Spinal cord (tissue), 10 donors: Measurements from ENCODE around the gene COL20A1. TPM values are rescaled to one million over a fixed set of nuclear protein-coding genes. Genes with fewer than 3 reads are reported as not detected.

ENCODE experiments used
- DNase-seq, 6 donors: peaks; one replicate each; pipeline versions ENCODE4 v3.0.0 to v3.0.0-alpha.2; 2013 to 2015; ENCODE audit warnings: low spot score in 6 of 6, low read depth in 4 of 6
- H3K27ac ChIP-seq: one replicate; pipeline ENCODE4 v1.5.1; 2013; ENCODE audit warnings: low read depth, low read length, control low read depth
- H3K27me3 ChIP-seq: one replicate; pipeline ENCODE4 v1.6.1; 2013; ENCODE audit warnings: low read length; ENCODE audit not compliant: control insufficient read depth, insufficient read depth
- H3K36me3 ChIP-seq: one replicate; pipeline ENCODE4 v1.6.1; 2013; ENCODE audit warnings: low read length; ENCODE audit not compliant: control insufficient read depth, insufficient read depth
- H3K4me1 ChIP-seq: one replicate; pipeline ENCODE4 v1.6.1; 2013; ENCODE audit warnings: low read length; ENCODE audit not compliant: control insufficient read depth, insufficient read depth
- H3K4me3 ChIP-seq: one replicate; pipeline ENCODE4 v1.5.1; 2013; ENCODE audit warnings: low read depth, low read length, control low read depth
- H3K9me3 ChIP-seq: one replicate; pipeline ENCODE4 v1.6.1; 2013; ENCODE audit warnings: low read length; ENCODE audit not compliant: control insufficient read depth, insufficient read depth
- WGBS: methylation state at CpG from one replicate; pipeline ENCODE4 v1.1.5; 2013; ENCODE audit warnings: missing lambda C conversion rate; ENCODE audit not compliant: insufficient coverage; 5-methylcytosine and 5-hydroxymethylcytosine counted together
- polyA plus RNA-seq, 2 donors: library from polyadenylated mRNA; unstranded; fragments of 120-200 nt; gene quantifications; one replicate each; pipeline ENCODE4 v1.2.1, GENCODE V29; 2013; ENCODE audit not compliant: insufficient read length in 2 of 2
- total RNA-seq, 2 donors: library from RNA; depleted of rRNA in 1 of 2; stranded (reverse); fragments of 120-200 nt in 1 of 2; fragments of >200 nt in 1 of 2; gene quantifications; one replicate each; pipeline versions ENCODE4 v1.2.3 to v1.2.4, GENCODE V29; 2013 to 2014
- donor health status: healthy.

Gene COL20A1
- total and polyA plus RNA-seq, 4 donors = 10.3 to 50.9 (median 32.2) TPM

DNA sequence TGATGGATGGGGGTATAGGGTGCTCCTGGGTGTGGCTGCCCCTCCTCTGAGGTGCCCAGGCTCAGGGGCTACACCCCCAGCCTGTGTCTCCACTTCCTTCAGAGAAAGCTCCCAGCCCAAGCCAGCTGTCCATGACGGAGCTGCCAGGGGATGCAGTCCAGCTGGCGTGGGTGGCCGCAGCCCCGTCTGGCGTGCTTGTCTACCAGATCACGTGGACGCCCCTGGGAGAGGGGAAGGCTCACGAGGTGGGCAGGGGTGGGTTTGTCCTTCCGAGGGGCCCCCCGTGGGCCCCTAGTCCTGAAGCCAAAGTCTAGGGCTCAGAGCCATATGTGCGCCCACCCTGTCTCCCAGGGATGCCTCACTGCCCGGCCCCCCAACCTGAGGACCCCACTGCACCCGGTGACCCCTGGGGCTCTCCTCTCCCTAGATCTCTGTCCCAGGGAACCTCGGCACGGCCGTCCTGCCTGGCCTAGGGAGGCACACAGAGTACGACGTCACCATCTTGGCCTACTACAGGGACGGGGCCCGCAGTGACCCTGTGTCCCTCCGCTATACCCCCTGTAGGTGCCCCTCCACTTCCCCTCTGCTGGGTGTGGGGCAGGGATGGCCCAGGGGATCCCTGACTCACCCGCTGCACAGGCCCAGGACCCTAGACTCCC, 19.8 kb downstream of the COL20A1 start:
- WGBS = 76% methylated on average over 19 of the region's 22 CpGs
- H3K36me3 ChIP-seq = peaks cover 67% of the 10 kb centered on the region
- H3K27ac ChIP-seq = no peak overlapping the region
- no peaks in the 10 kb centered on the region for H3K27me3 ChIP-seq
- H3K4me3 ChIP-seq = no peak overlapping the region
- H3K4me1 ChIP-seq = peaks cover 33% of the 10 kb centered on the region
- no peaks in the 10 kb centered on the region for H3K9me3 ChIP-seq
- peak in 1 of 6 donors; percentile 63 for DNase-seq

DNA sequence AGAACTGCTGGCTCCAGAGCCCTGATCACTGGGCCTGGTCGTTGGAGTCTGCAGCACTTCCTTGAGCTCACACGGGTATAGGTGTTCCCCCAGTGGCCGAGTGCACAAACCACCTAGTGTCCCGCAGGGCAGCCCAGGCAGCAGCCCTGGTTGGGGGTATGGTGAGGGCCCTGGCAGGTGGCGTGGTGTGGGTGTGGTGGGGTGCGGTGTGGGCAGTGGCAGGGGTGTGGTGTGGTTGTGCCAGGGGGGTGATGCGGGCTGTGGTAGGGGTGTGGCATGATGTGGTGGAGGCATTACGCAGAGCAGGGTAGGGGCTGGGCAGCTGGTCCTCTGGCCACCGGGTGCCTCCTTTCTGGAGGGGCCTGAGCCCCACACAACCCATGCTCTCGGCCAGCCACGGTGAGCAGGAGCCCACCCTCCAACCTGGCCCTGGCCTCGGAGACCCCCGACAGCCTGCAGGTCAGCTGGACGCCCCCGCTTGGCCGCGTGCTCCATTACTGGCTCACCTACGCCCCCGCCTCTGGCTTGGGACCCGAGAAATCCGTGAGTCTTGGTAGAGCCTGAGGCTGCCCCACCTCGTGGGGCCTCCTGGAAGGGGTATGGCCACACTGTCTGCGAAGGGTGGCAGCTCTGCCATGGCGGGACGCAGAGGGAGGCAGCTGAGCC, 20.5 kb downstream of the COL20A1 start:
- DNase-seq = no peak
- Histone ChIP-seq H3K9me3 (no peaks in the 10 kb centered on the region), H3K4me1 (peaks cover 26% of the 10 kb centered on the region), H3K27me3 (no peaks in the 10 kb centered on the region), H3K27ac (no peak overlapping the region), H3K36me3 (peaks cover 68% of the 10 kb centered on the region), H3K4me3 (no peak overlapping the region)
- 84% methylated on average over 24 of the region's 25 CpGs for WGBS

- Histone ChIP-seq H3K4me1 (peaks cover 21% of the 10 kb centered on the region), H3K27ac (no peak overlapping the region), H3K27me3 (no peaks in the 10 kb centered on the region), H3K4me3 (no peak overlapping the region), H3K9me3 (no peaks in the 10 kb centered on the region), H3K36me3 (peaks cover 73% of the 10 kb centered on the region)
- 76% methylated on average over 9 of the region's 9 CpGs for WGBS
- no peak for DNase-seq
Measured at GRCh38 chr20:63314015-63314471, 21.1 kb downstream of the COL20A1 start.

DNA sequence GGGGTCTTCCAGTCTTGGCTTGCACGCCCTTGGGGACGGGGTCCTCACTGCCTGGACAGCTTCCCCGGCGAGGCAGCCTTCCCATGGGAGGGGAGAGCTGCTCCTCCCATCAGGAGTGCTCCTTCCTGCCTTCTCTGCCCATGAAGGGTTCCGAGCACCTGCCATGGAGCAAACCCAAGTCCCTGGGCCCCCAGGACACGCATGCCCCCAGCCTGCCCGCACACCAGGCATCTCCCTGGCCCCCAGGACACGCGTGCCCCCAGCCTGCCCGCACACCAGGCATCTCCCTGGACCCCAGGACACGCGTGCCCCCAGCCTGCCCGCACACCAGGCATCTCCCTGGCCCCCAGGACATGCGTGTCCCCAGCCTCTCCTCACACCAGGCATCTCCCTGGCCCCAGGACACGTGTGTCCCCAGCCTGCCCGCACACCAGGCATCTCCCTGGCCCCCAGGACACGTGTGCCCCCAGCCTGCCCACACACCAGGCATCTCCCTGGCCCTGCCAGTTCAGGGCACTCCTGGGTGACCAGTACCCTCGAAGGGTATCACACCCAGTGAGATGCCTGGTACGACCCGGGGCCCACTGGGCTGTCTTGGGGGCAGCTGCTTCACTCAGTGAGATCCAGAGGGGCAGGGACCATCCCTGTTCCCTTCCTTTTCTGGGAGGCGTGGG, 21.7 kb downstream of the COL20A1 start:
- Histone ChIP-seq H3K36me3 (peaks cover 80% of the 10 kb centered on the region), H3K4me3 (no peak overlapping the region), H3K27me3 (no peaks in the 10 kb centered on the region), H3K4me1 (peaks cover 14% of the 10 kb centered on the region), H3K27ac (no peak overlapping the region), H3K9me3 (no peaks in the 10 kb centered on the region)
- DNase-seq = no peak
- WGBS = 88% methylated on average over 21 of the region's 21 CpGs

- 64% methylated on average over 12 of the region's 15 CpGs for WGBS
- Histone ChIP-seq H3K27ac (no peak overlapping the region), H3K27me3 (no peaks in the 10 kb centered on the region), H3K9me3 (no peaks in the 10 kb centered on the region), H3K4me1 (peaks cover 12% of the 10 kb centered on the region), H3K36me3 (peaks cover 81% of the 10 kb centered on the region), H3K4me3 (no peak overlapping the region)
- DNase-seq = no peak
Measured at GRCh38 chr20:63315240-63315689, 22.3 kb downstream of the COL20A1 start.

DNA sequence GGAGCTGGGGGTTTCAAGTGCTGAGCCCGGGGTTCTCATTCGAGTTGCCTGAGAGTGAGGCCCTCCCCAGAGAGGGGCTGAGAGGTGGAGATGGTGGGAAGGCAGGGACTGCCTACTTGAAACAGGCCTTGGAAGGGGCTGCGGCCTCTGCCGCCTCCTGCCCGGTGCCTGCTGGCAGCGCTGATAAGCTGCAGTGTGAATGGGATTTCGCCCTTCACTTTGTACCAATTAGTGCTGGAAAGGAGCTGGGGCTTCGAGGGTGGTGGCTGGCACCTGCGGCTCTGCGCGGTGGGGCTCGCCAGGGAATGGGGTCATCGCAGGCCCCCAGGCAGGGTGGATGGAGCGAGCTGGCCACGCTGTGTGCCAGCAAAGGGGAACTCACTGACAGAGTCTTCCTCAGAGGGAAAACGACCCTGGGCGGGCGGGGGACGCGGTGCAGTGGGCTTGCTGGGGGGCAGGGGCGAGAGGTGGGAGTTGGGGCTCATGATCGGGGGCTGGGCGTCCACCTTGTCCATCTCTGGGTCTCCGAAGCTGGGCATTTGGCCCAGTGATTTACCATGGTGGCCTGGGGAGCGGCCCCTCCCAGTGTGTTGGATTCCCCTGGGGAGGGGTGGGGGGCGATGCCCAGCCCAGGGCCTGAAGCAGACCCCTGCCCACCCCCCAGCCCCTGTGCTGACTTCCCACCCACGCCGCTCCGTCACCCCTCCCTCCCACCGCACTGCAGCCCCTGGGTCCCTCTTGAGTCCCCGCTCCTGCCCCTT, 22.9 kb downstream of the COL20A1 start:
- H3K4me3 ChIP-seq = no peak overlapping the region

GRCh38 chr20:63316502-63316921, 23.5 kb downstream of the COL20A1 start:
- no peaks in the 10 kb centered on the region for H3K27me3 ChIP-seq
- no peak overlapping the region for H3K27ac ChIP-seq
- no peak overlapping the region for H3K4me3 ChIP-seq
- WGBS = 87% methylated on average over 14 of the region's 14 CpGs
- DNase-seq = no peak
- H3K9me3 ChIP-seq = no peaks in the 10 kb centered on the region
- peaks cover 82% of the 10 kb centered on the region for H3K36me3 ChIP-seq
- peaks cover 12% of the 10 kb centered on the region for H3K4me1 ChIP-seq

More for the DNA sequence above, 22.9 kb downstream of the COL20A1 start:
- no peaks in the 10 kb centered on the region for H3K27me3 ChIP-seq
- WGBS = 73% methylated on average over 21 of the region's 31 CpGs
- peaks cover 12% of the 10 kb centered on the region for H3K4me1 ChIP-seq
- peaks cover 82% of the 10 kb centered on the region for H3K36me3 ChIP-seq
- no peaks in the 10 kb centered on the region for H3K9me3 ChIP-seq
- no peak overlapping the region for H3K27ac ChIP-seq
- DNase-seq = no peak

- H3K27ac ChIP-seq = no peak overlapping the region
- H3K27me3 ChIP-seq = no peaks in the 10 kb centered on the region
- peaks cover 14% of the 10 kb centered on the region for H3K4me1 ChIP-seq
- WGBS = 96% methylated on average over 3 of the region's 6 CpGs
- no peak for DNase-seq
- H3K36me3 ChIP-seq = peaks cover 82% of the 10 kb centered on the region
- no peak overlapping the region for H3K4me3 ChIP-seq
- no peaks in the 10 kb centered on the region for H3K9me3 ChIP-seq
Measured at GRCh38 chr20:63317061-63317460, 24.1 kb downstream of the COL20A1 start.

DNA sequence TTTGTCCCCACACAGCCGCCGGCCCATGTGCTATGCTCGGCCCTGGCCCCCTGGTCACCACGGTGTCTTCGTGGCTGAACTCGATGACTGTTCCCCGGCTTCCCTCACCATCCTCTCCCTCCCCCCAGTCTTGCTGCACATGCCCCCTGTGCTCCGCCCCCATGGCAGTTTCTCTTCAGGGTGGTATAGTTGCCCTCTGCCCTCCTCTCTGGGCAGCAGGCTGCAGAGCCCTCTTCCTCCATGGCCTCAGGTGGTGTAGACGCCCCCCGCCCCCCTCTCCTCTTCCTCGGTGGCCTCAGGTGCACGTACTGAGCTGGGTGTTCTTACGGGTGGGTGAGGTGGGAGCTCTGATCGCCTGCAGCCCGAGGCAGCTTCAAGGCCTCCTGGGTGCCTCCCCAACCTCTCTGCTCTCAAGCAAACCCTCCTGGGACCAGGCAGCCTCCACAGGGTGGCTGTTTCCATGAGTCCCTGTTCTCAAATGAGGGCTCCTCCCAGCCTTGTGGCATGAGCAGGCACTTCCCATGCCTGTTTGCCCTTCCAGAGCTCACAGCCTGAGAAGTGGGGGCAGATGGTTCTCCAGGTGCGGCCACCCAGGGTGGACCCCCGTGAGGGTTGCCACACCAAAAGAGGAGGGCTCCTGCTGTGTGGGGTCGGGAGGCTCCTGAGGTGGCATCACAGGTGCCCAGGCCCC, 24.8 kb downstream of the COL20A1 start:
- no peaks in the 10 kb centered on the region for H3K9me3 ChIP-seq
- H3K36me3 ChIP-seq = peaks cover 82% of the 10 kb centered on the region
- no peaks in the 10 kb centered on the region for H3K27me3 ChIP-seq
- no peak overlapping the region for H3K4me3 ChIP-seq
- WGBS = 82% methylated on average over 14 of the region's 18 CpGs
- no peak for DNase-seq
- peaks cover 14% of the 10 kb centered on the region for H3K4me1 ChIP-seq
- H3K27ac ChIP-seq = no peak overlapping the region
